ENCODE measurements around the gene PGAP6.
A peak's percentile ranks its signal among the peaks of the same experiment; 100 is the strongest.
"Not testable (repeated sequence)": the region's sequence is repeated elsewhere in the genome, so short reads cannot be mapped to it uniquely, and the experiment has no call there.

PGAP6 gene

DNA sequence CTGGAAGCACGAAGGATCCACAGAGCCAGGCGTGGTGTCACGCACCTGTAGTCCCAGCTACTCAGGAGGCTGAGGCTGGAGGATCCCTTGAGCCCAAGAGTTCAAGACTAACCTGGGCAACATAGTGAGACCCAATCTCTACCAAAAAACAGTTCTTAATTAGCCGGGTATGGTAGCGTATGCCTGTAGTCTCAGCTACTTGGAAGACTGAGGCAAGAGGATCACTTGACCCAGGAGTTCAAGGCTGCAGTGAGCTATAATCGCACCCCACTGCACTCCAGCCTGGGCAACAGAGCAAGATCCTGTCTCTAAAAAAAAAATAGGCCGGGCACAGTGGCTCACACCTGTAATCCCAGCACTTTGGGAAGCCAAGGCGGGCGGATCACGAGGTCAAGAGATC is 33.3 kb downstream of the PGAP6 start:
- DNase-seq = not testable (repeated sequence)

DNA sequence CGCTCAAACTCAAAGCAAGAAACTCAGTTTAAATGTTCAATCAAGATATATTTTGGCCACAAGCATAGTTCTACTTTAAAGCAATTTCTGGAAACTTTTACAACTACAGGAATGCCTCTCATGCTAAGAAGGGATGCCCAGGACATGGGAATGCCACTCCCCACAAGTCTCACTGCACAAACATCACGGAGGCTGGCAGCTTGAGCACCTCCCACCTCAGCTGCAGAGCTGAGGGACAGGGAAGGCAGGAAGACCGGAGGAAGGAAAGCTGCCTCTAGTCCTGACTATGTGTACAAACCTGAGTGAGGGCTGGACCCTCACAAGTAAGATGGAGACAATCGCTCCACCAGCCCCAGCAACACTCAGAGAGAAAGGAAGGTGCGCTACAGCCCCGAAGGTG is 34.6 kb downstream of the PGAP6 start:
- no peak for DNase-seq

DNA sequence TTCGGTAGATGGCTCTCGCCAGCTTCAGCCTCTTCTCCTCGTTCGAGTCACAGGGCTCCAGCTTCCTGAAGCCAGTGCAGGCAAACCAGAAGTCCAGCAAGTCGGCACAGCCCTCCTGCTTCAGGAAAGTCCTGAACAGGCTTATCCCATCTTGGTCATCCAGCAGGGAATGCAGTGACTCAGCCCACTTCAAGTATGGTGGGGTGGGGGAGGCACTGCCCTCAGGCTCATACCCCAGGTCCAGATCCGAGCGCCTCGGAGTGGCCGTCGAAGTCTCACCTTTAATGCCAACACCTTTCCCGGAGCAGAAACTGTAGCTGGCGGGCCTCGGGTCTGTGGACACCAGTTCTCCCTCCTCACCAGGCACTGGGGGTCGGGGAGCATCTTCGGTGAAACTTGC is 35.2 kb downstream of the PGAP6 start:
- no peak for DNase-seq

DNA sequence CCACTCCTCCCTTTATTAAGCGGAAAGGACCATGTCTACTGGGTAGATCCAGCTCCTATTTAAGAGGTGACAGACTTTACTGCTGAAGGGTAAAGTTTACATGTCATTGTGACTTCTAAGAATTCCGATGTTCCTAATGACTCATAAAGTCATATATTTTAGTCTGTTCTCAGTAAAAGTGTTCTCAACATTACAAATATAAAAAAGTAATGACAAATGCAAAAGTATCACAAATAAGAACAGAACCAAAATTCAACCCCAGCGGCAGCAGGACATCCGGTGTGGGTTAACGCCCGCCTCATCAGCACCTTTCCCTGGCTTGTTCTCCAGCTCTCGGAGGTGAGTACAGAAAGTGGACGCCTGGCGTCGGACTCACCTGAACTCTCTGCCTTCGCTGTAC is 36.0 kb downstream of the PGAP6 start:
- peak; percentile 67 for DNase-seq

DNA sequence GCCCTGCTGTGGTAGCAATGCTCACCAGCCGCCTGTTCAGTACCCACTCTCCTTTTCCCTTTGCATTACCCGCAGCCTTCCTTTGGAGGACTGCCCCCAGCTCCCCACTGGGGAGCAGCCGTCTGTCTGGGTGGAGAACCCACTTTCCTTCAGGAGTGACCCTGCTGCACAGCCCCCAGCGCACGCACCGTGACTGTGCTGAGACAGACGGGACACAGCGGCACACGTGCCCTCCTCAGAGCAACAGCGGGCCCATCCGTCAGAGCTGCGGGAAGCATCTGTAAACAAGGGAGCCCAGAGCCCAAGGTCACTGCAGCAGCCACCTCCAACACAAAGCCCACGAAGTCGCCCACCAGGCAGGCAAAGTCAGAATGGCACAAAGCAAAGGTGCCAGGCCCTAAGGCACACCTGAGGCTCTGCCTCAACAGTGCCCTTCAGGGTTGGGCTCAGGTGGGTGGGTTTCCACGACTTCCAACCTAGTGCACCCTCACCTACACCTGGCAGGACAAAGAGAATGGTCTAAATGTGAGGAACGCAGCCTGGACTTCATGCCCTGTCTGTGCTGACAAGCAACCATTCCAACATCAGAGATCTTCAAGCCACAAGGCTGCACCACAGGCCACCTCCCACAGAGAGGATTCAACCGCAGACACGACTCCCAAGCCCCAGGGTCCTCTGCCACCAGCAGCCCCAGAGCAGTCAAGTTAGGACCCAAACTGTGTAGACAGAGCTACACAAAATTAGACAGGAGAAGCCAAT is 39.1 kb downstream of the PGAP6 start:
- DNase-seq = no peak

DNA sequence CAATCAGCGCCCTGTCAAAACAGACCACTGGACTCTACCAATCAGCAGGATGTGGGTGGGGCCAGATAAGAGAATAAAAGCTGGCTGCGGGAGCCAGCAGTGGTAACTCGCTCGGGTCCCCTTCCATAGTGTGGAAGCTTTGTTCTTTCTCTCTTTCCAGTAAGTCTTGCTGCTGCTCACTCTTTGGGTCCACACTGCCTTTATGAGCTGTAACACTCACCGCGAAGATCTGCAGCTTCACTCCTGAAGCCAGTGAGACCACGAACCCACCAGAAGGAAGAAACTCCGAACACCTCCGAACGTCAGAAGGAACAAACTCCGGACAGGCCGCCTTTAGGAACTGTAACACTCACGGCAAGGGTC is 39.8 kb downstream of the PGAP6 start:
- not testable (repeated sequence) for DNase-seq

DNA sequence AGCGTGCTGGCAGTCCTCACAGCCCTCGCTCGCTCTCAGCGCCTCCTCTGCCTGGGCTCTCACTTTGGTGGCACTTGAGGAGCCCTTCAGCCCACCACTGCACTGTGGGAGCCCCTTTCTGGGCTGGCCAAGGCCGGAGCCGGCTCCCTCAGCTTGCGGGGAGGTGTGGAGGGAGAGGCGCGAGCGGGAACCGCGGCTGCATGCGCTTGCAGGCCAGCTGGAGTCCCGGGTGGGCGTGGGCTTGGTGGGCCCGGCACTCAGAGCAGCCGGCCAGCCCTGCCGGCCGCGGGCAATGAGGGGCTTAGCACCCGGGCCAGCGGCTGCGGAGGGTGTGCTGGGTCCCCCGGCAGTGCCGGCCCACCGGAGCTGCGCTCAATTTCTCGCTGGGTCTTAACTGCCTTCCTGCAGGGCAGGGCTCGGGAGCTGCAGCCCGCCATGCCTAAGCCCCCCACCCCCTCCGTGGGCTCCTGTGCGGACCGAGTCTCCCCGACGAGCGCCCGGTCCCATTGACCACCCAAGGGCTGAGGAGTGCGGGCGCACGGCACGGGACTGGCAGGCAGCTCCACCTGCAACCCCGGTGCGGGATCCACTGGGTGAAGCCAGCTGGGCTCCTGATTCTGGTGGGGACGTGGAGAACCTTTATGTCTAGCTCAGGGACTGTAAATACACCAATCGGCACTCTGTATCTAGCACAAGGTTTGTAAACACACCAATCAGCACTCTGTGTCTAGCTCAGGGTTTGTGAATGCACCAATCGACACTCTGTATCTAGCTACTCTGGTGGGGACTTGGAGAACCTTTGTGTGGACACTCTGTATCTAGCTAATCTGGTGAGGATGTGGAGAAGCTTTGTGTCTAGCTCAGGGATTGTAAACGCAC is 40.4 kb downstream of the PGAP6 start:
- not testable (repeated sequence) for DNase-seq

DNA sequence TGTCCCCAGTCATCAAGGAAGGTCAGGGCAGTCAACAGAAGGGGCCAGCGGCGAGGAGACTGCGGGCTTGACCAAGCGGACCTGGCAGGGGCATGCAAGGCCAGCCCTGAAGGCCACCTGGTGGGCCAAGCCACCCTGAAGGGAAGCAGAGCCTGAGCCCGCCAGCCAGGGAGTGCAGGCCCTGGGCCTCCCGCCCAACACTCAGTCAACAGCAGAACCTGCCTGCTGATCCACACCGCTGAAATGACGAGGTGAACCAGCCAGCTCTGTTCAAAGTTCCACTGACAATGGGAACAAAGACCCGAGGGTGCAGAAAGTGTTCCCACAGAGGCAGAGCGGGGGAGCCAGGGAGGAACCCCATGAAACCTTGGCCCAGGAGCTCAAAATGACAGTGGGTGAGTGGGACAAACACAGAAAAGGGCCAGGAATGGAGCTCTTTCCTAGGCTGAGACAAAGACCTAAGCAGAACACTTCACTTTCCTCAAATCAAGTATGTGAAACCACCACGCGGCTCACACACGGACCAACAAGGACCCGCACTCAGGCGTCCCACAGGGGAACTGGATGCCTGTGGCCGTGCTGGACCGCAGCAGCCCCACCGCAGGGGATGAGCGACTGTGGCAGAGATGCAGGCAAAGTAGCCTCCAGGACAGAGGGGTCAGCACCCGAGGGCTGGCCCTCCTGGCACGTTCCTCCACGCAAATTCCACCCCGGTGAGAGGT is 41.2 kb downstream of the PGAP6 start:
- no peak for DNase-seq

DNA sequence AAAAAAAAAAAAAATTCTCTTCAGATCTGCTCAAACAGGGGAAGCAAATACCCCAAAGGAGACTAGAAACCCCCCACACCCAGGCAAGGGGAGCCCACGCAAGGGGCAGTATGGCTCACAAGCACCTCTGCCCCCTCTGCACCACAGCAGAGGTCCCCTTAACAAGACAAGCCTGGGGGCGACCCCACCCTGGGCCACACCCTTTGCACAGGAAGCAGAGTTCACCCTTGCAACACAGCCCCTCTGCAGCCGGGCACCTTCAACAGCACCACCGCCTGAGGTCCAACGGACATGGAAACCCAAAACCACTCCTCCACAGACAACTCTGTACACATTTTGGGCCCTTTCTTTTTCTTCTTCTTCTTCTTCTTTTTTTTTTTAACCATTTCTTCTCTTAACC is 42.1 kb downstream of the PGAP6 start:
- DNase-seq = no peak

DNA sequence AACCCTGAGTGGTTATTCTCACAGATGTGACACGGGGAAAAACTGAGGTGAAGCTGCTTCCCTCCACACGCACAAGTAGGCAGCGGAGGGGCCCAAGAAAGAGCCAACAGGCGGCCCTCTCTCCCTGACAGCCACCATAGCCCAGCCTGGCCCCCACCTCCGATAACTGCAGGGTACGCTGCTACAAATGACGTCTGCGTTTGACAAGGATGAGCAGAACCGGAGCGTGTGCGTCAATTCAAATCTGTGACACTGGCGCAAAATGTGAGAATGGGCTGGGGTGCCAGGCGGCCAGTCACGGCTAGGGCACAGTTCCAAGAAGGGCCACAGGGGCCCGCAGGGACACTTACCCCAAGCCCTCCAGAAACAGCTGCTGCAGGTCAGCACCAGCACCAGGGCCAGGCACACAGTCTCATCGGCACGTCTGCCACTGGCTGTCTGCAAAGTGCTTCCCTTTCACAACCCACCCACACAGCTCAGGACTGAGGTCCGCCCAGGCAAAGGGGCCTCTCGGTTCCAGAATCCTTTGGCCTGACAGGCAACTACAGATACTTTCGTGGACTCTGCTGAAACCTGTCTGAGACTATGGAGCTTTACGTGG is 43.7 kb downstream of the PGAP6 start:
- no peak for DNase-seq

DNA sequence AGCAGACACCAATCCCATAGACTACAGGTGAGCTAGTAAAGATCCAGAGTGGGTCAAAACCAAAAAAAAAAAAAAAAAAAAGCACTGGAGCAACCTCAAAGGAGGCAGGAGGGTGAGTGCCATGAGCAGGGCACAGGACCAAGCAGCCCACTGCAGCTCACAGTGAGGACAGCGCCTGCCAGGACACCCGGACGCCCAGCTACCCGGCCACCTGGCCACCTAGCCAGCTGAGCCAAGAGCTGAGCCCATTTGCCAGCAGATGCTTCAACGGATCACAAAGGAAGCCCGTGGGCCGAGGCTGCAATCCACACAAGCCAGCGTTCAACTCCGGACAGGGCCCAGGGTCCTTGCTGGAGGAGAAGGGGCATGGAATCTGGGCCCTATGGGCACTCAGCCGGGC is 44.3 kb downstream of the PGAP6 start:
- DNase-seq = no peak

DNA sequence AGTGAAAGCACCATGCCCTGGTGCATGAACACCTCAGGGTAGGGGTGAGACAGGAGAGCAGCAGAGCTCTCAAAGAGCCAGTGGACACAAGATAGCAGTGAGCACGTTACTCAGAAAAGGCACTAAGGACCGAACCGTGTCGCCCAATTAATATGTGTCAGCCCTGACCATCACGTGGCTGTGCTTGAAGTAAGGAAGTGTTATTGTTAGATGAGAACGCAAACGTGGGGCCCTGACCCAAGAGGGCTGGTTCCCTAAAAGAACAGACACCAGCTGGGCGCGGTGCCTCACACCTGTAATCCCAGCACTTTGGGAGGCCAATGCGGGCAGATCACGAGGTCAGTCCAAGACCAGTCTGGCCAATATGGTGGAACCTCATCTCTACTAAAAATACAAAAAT is 45.5 kb downstream of the PGAP6 start:
- DNase-seq = no peak

DNA sequence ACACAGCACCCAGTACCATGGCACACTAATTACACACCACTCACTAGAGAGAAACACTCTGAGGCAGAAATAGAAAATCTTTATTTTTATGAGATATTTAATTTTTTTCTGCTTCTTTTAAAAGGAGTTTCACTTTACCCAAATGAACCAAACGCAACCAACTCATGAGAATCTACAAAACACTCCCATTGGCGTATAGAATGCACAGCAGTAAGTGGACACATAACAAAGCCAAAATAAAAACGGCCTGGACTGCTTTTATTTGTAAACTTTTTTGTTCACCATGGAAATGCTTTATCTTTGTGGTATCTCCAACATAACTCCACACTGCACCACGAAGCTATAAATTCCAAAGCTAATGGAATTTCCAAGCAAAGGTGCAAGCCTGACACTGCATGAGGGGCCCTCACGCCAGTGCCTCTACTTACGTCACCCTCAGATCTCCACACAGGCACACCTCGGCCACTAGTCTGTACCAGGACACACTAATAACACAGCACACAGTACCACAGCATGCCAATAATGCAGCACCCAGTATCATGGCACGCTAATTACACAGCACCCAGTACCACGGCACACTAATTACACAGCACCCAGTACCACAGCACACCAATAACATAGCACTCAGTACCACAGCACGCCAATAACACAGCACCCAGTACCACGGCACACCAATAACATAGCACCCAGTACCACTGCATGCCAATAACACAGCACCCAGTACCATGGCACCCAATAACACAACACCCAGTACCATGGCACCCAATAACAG is 46.7 kb downstream of the PGAP6 start:
- DNase-seq = not testable (repeated sequence)

DNA sequence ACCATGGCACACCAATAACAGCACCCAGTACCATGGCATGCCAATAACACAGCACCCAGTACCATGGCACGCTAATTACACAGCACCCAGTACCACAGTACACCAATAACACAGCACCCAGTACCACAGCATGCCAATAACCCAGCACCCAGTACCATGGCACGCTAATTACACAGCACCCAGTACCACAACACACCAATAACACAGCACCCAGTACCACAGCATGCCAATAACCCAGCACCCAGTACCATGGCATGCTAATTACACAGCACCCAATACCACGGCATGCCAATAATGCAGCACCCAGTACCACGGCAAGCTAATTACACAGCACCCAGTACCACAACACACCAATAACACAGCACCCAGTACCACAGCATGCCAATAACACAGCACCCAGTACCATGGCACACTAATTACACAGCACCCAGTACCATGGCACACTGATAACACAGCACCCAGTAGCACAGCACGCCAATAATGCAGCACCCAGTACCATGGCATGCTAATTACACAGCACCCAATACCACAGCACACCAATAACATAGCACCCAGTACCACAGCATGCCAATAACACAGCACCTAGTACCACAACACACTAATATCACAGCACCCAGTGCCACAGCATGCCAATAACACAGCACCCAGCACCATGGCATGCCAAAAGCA is 47.5 kb downstream of the PGAP6 start:
- DNase-seq = not testable (repeated sequence)

DNA sequence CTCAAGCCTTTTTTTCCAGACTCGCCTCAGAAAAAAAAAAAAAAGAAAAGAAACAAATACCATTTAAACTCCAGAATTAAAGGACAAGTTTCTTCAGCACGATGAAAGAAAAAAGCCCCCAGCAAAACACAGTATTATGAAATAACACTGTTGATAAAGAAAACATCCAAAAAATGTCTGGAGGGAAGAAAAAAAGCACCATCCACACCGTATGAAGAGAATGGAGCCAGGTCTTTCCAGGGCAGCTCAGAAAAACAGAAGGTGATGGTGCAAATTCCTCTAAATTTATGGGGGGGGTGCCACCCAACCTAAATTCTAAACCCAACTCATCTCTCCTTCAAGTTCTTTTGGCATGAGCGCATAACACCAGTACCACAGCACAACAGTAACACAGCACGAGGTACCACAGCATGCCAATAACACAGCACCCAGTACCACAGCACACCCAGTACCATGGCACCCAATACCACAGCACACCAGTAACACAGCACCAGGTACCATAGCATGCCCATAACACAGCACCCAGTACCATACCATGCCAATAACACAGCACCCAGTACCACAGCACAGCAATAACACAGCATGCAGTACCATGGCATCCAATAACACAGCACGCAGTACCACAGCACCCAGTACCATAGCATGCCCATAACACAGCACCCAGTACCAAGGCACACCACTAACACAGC is 48.2 kb downstream of the PGAP6 start:
- no peak for DNase-seq

DNA sequence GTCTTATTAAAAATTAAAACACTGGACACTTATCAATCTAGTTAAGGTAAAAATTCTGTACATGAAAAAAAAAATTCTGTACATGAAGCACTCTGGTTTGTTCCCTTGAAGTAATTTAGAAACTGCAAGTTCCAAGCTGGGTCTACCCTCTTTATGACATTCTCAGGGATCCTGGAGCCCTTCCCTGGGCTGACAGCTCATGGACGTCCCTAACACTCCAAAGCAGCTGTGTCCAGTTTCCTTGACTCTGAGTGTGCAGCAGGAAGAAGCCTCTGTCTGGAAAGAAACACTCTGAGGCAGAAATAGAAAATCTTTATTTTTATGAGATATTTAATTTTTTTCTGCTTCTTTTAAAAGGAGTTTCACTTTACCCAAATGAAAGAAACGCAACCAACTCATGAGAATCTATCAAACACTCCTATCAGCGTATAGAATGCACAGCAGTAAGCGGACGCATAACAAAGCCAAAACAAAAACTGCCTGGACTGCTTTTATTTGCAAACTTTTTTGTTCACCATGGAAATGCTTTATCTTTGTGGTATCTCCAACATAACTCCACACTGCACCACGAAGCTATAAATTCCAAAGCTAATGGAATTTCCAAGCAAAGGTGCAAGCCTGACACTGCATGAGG is 50.5 kb downstream of the PGAP6 start:
- DNase-seq = not testable (repeated sequence)

DNA sequence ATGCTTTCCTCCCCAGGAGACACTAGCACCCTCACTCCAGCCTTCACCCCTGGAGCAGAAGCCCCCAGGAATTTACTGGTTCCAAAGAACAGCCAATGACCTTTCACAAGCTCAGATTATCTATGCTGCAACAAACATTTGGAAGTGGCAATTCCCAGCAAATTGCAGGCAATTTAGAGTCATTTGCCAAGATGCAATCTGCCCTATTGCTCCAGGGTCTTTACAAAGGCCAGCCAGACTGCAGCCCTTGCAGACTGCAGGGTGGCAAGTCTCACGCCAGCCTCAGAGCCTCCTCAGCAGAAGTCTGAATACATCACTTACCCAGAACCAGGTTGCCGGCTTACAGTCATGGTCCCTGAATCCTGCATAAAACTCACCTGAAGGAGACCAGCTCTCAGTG is 51.0 kb downstream of the PGAP6 start:
- DNase-seq = no peak

DNA sequence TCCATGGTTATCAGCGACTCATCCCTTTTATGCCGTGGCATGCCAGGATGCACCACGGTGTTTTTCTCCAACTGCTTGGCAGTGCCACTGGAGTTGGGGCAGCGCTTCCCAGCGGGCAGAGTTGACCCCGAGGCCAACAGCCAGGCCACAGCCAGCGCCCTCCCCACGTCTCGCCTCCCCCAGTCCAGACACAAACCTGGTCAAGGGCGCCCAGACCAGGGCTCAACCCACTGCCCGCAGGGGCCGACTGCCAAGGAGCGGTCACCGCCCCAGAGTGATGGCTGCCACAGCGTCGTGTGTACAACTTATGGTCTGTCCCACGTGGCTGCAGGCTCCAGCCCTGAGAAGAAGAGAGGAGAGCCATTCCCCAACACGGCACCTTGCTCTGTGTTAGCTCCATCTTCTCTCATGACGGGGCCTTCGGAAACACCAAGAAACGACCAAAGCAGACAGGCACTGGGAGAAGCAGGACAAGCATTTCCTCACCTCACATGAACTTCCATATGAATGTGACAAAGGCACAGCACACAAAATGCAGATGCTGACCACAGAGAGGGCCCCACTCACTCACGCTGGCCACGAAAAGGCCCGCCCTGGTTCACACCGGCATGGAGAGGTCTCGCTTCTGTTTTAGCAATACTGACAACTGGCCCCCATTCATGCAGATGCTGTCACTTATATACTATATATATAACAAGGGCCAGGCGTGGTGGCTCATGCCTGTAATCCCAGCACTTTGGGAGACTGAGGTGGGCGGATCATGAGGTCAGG is 56.2 kb downstream of the PGAP6 start:
- no peak for DNase-seq

DNA sequence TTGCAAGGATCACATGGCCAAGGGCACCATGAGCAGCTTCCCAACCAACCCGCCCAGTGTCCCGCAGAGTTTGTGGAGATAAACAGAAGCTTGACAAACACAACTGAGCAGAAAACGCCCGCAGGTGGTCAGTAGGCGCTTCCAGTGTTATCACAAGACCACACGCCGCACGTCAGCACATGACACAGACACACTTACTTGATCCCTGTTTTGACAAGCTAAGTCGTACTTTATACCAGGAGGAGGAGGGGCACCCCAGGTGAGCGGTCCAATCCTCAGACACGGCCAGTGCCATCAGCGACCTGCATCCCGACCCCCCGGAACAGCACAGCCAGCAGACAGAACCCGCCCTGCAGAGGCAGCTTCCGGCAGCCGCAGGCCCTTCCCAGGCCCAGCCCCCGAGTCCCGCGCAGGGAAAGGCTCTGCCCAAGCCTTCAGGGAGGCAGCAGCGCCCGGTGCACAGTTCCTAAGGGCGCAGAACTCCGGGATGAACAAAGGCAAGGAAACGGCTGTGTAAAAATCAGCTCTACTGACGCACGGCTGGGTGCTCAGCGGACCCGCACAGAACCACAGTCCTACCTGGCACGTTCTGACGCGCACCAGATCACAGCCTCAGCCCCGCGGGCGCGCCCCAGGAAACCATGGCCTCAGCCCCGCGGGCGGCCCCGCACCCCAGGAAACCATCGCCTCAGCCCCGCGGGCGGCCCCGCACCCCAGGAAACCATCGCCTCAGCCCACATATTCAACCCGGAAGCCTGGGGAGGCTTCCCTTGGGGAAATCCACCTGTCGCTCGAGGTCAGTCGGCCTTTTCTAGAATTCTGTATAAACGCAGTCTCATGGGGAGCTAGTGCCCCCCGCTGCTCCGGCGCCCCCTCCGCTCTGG is 57.1 kb downstream of the PGAP6 start:
- peak; percentile 53 for DNase-seq

All from activated CD4-positive, alpha-beta T cell treated with anti-CD3 and anti-CD28 coated beads, Interleukin-10, Interleukin-2, amounts not matched to agents 100 ng/mL and 50 ng/mL, durations not matched to agents 16 hours and 8 hours (primary cell).